GM12892 (cell line): Measurements from ENCODE around the gene CDK18.

Source experiments
- POLR2A ChIP-seq: IDR thresholded peaks from 2 replicates; pipeline ENCODE4 v1.6.1; 2011; ENCODE audit warnings: low read depth, low read length, control low read depth
- POLR2AphosphoS5 ChIP-seq: IDR thresholded peaks from 2 replicates; pipeline ENCODE4 v1.6.1; 2011; ENCODE audit warnings: low read depth, low read length, control low read depth
- TAF1 ChIP-seq: IDR thresholded peaks from 2 replicates; pipeline ENCODE4 v1.6.1; 2011; ENCODE audit warnings: low read depth, mild to moderate bottlenecking, control low read depth, low read length, borderline replicate concordance

- TF ChIP-seq POLR2A (no peak), POLR2AphosphoS5 (no peak), TAF1 (no peak)
Observed at GRCh38 chr1:205575294-205575885, 70.9 kb downstream of the CDK18 start.
